Erythroblast (primary cell): ENCODE data around the gene TEDC2.

ENCODE experiments used
- GATA1 ChIP-seq: IDR thresholded peaks from 2 replicates; pipeline ENCODE4 v1.6.1; 2011; ENCODE audit warnings: low read depth, mild to moderate bottlenecking, control low read depth, low read length, moderate library complexity
- POLR2A ChIP-seq: IDR thresholded peaks from 2 replicates; pipeline ENCODE4 v1.6.1; 2011; ENCODE audit warnings: mild to moderate bottlenecking, low read length

GRCh38 chr16:2415085-2415484 is 44.8 kb upstream of the TEDC2 start:
- TF ChIP-seq POLR2A = no peak
- no peak for TF ChIP-seq GATA1
